Measurements from ENCODE around the gene CHADL. TPM values are rescaled to one million over a fixed set of nuclear protein-coding genes. Genes with fewer than 3 reads are reported as not detected.

The CHADL gene
- total and polyA plus RNA-seq, 10 donors = 0.40 to 2.2 (median 1.1) TPM; not detected in 1

DNA sequence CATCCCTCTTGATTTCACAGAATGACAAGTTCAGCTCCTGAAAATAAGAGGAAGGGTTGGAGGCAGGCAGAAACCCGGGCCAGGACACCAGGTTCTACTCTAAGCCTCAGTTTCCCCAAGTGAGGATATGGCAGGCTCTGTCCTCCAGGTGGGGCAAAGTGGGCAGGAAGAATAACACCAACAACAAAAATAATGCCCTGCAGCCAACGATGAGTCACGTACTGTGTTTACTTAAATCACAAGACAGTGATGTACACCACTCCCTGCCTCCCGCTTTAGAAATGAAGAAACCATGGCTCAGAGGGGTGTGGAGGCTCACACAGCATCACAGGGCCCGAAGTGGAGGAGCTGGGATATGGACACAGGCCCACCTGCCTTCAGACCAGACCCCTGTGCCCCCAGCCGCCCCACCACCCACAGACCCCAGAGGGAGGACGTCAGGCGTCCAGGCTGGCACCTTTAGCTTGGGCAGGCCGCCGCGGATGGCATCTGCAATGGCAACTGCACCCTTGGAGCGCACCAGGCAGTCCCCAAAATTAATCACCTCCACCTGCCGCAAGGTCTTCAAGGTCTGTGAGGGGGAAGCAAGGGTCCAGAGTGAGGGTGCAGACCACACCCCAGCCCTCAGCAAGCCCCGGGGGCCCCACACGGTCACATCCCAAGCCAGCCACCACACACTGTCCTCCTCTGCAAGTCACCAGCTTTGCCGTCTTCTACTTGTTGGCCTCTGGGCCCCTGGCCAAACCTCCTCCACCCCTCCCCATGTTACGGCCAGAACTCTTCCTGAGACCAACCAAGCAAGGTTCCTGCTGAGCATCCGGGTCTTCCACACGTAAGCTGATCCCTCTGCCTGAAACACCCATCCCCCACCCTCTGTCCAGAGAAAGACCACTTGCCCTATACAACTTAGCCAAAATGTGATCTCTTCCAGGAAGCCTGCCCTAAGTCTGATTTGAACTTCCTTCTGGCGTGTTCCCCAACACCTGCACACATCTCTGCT, 15.8 kb upstream of the CHADL start:
- Histone ChIP-seq H3K4me3 (no peak overlapping the region), H3K27ac (no peak overlapping the region), H3K36me3 (peaks cover 2 to 100% (median 98%) of the 10 kb centered on the region in 6 donors), H3K9me3 (no peaks in the 10 kb centered on the region), H3K27me3 (replicated peaks in 1 of 7) (no peaks in the 10 kb centered on the region), H3K4me1 (no peaks in the 10 kb centered on the region)
- WGBS, 5 donors = 81 to 91% (median 89%) methylated on average over 17 to 20 of the region's 20 CpGs
- TF ChIP-seq, protein P1, sequence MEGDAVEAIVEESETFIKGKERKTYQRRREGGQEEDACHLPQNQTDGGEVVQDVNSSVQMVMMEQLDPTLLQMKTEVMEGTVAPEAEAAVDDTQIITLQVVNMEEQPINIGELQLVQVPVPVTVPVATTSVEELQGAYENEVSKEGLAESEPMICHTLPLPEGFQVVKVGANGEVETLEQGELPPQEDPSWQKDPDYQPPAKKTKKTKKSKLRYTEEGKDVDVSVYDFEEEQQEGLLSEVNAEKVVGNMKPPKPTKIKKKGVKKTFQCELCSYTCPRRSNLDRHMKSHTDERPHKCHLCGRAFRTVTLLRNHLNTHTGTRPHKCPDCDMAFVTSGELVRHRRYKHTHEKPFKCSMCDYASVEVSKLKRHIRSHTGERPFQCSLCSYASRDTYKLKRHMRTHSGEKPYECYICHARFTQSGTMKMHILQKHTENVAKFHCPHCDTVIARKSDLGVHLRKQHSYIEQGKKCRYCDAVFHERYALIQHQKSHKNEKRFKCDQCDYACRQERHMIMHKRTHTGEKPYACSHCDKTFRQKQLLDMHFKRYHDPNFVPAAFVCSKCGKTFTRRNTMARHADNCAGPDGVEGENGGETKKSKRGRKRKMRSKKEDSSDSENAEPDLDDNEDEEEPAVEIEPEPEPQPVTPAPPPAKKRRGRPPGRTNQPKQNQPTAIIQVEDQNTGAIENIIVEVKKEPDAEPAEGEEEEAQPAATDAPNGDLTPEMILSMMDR (IDR thresholded peaks at IDR 0.05 in 8 of 11, conservative IDR thresholded peaks at IDR 0.05 in 3 of 11) = no peak
- no peak for TF ChIP-seq POLR2AphosphoS5 (IDR thresholded peaks at IDR 0.05)
- no peak for TF ChIP-seq POLR2A (IDR thresholded peaks at IDR 0.05)
- DNase-seq = no peak
- intact Hi-C loops (cut with DNase I; ENCODE audit: low total_unique reads) = no loop called here

DNA sequence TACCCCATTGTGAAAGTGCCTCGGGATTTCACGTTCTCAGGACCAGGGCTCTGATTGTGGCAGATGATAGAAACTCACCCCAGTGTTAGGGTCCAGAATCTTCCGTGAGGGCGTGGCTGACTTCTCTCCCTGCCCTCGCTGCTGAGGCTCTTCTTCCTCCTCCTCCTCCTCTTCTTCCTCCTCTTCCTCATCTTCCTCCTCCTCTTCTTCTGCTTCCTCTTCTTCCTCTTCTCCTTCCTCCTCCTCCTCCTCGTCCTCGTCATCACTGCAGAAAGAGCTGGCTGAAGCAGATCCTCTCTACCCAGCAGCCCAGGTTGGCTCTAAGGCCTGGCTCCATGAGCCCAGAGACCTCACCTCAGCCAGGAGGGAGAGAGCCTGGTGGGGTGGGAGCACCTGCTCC, 13.5 kb upstream of the CHADL start:
- intact Hi-C loops (cut with DNase I; ENCODE audit: low total_unique reads) = no loop called here
- Histone ChIP-seq H3K4me3 (no peak overlapping the region), H3K27me3 (replicated peaks in 1 of 7) (no peaks in the 10 kb centered on the region), H3K27ac (no peak overlapping the region), H3K36me3 (peaks cover 2 to 100% (median 98%) of the 10 kb centered on the region in 6 donors), H3K9me3 (no peaks in the 10 kb centered on the region), H3K4me1 (no peaks in the 10 kb centered on the region)
- no peak for DNase-seq
- TF ChIP-seq, protein P1 (IDR thresholded peaks at IDR 0.05 in 8 of 11, conservative IDR thresholded peaks at IDR 0.05 in 3 of 11) = no peak
- TF ChIP-seq POLR2A (IDR thresholded peaks at IDR 0.05) (no peak), POLR2AphosphoS5 (IDR thresholded peaks at IDR 0.05) (no peak)
- WGBS, 5 donors = 71 to 82% (median 79%) methylated on average over 7 of the region's 7 CpGs

DNA sequence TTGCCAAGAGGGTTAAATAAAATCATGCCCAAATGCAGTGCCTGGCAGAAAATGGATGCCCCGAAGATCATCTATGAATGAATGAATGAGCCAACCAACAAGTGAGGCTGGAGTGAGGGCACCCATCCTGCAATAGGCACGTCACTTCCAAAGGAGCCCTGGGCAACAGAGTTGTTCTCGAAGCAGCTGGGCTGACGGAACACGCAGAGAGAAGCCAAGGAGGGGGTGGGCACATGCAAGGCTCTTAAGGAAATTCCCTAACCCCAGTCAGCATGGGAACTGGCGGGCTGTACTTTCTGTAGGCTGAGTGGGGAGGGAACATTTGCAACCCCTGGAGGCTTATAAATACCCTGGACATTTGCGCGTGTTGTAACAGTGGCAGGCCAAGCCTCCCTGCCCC, 11.6 kb upstream of the CHADL start:
- Histone ChIP-seq H3K27ac (no peak overlapping the region), H3K27me3 (replicated peaks in 1 of 7) (no peaks in the 10 kb centered on the region), H3K4me3 (no peak overlapping the region), H3K9me3 (no peaks in the 10 kb centered on the region), H3K36me3 (peaks cover 0 to 100% (median 98%) of the 10 kb centered on the region in 6 donors), H3K4me1 (no peaks in the 10 kb centered on the region)
- intact Hi-C loops (cut with DNase I; ENCODE audit: low total_unique reads) = no loop called here
- no peak for DNase-seq
- TF ChIP-seq POLR2A (IDR thresholded peaks at IDR 0.05) (no peak), POLR2AphosphoS5 (IDR thresholded peaks at IDR 0.05) (no peak)
- TF ChIP-seq, protein P1 (IDR thresholded peaks at IDR 0.05 in 8 of 11, conservative IDR thresholded peaks at IDR 0.05 in 3 of 11) = no peak
- WGBS, 5 donors = 94 to 96% (median 95%) methylated on average over 8 of the region's 8 CpGs

DNA sequence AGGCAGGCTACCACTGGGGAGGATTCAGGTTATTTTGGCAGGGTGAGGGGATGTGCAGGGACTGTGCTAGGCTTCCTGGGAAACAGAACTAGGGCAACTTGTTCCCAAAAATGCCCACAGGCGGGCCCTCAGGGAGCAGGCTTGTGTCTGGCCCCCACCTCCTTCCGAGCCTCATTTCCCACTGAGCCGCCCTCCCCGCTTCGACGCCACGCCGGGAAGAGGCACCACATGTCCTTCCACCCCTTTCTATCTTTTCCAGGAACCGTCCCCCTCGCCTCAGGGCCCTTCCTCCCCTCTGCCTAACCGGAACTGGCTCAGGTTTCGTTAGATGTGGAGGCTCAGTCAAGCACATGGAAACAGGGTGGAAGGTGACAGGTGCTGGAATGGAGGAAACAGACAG, 9.4 kb upstream of the CHADL start:
- Histone ChIP-seq H3K9me3 (no peaks in the 10 kb centered on the region), H3K4me1 (no peaks in the 10 kb centered on the region), H3K27me3 (replicated peaks in 1 of 7) (no peaks in the 10 kb centered on the region), H3K36me3 (peaks cover 0 to 100% (median 96%) of the 10 kb centered on the region in 6 donors), H3K27ac (no peak overlapping the region), H3K4me3 (no peak overlapping the region)
- WGBS, 5 donors = 92 to 97% (median 96%) methylated on average over 12 of the region's 12 CpGs
- TF ChIP-seq POLR2A (IDR thresholded peaks at IDR 0.05) (no peak), POLR2AphosphoS5 (IDR thresholded peaks at IDR 0.05) (no peak)
- TF ChIP-seq, protein P1 (IDR thresholded peaks at IDR 0.05 in 8 of 11, conservative IDR thresholded peaks at IDR 0.05 in 3 of 11) = no peak
- no peak for DNase-seq
- intact Hi-C loops (cut with DNase I; ENCODE audit: low total_unique reads) = no loop called here
